NCI-H2081 treated with DMSO at 0.1 percent for 48 hours (cell line): ENCODE measurements around the gene KRTAP2-4.
"Not testable (repeated sequence)": the region's sequence is repeated elsewhere in the genome, so short reads cannot be mapped to it uniquely, and the experiment has no call there.

Experiments used
- DNase-seq: peaks from one replicate; lab custom pipeline; 2025; lab: John Stamatoyannopoulos, UW

KRTAP2-4 gene

DNA sequence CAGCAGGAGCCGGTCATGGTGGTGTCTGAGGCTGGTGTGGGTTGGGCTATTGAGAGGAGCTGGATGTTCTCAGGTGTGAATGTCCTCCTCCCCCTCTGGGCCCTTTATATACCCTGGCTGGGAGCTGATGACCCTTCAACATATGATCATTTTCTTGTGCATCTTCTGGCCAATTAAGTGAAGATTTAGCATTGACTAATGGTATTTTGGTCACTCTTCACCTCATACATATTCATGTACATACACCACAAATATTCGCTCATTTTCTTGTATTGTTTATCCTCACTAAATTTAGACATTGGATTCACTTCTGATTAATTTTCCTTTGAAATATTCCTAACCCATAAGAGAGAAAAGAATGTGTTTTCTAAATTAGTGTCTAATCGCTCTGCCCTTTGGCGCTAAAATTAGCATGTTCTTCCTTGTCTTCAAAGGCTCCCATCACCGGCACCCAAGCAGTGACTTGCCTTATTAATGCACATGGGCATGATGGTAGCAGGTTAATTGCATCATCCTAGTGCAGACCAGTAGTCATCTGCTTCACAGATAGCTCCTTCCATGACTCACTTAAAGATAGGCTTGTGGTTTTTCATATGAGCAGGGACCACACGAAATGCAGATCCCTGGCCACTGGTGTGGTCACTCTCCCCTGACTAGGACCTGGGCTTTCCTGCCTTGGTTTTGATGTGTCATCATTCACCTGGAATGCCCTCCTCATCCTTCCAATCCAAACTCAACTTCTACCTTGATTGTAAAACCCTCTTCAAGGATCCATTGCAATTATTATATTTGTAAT, at the start of gene KRTAP2-4:
KRTAP2-4 (minus strand) TSS at position 51 of the 796 bp plus-strand sequence; CDS start at position 17, 34 bp downstream.
- DNase-seq: no peak

GRCh38 chr17:41111151-41111885, 45.6 kb upstream of the KRTAP2-4 start:
- DNase-seq: no peak

GRCh38 chr17:41108728-41109386, 43.2 kb upstream of the KRTAP2-4 start:
- DNase-seq: not testable (repeated sequence)

DNA sequence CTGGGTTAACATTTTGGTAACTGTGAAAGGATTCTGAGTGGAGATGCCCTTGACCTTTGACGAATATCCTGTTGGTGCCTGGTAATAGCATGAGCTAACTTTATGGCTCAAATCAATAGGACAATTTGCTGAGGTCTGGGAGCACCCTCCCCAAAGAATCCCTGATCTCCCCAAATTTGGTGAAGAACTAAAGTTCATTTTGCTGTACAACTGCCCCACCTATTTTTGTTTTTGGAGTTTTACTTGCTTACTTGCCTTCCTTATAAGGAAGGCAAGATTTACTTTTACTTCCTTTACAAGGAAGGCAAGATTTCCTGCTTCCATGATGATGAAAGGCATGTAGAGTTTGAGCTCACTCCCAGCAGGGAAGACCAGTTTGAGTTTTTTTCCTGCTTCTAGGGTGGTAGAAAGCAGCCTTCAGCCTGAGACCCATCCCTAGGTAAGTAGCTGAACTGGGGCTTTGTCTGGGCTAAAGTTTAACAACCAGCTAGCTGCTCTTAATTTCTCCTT, 42.3 kb upstream of the KRTAP2-4 start:
- DNase-seq: no peak

- DNase-seq: not testable (repeated sequence)
Observed at GRCh38 chr17:41105347-41105746, 39.7 kb upstream of the KRTAP2-4 start, which contains the start of gene KRTAP4-9. TSS of gene KRTAP4-9 (plus strand) at chr17:41105389. CDS start at chr17:41105389, 0 bp downstream.

DNA sequence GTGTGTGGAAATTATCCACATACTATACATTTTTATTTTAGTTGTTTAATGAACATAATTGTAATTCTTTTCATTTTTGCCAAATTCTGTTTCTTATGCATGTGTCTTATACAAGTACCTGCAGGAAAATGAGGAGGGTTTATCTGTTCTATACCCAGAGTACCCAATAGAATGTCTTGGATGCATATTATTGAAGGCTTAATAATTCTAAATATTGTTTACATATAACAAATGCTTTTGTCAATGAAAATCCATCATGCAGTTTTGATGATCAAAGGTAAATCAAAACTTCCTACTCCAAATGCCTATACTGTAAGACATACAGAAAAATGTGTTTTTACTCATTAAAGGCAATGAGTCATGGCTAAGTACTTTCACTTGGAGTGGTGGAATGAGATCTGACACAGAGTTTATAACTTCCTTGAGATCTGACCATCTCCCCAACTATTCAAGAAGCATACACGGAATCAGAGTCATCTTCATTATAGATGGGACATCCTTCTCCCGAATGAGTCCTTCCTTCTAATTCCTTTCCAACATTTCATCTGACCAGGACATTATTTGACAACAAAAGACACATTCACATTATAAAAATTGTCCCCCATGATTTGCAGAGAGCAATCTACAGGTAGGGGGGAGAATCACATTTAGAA, 38.8 kb upstream of the KRTAP2-4 start:
- not testable (repeated sequence) for DNase-seq

GRCh38 chr17:41103896-41104295, 38.2 kb upstream of the KRTAP2-4 start:
- DNase-seq: no peak

- DNase-seq: no peak
Observed at GRCh38 chr17:41101586-41102259, 36.0 kb upstream of the KRTAP2-4 start, which contains the start of gene KRTAP4-16. TSS of gene KRTAP4-16 (minus strand) at chr17:41102209. CDS start at chr17:41102209, 0 bp downstream.

- not testable (repeated sequence) for DNase-seq
Observed at GRCh38 chr17:41099682-41100480, 34.2 kb upstream of the KRTAP2-4 start.

- no peak for DNase-seq
Observed at GRCh38 chr17:41098481-41098880, 32.8 kb upstream of the KRTAP2-4 start.

DNA sequence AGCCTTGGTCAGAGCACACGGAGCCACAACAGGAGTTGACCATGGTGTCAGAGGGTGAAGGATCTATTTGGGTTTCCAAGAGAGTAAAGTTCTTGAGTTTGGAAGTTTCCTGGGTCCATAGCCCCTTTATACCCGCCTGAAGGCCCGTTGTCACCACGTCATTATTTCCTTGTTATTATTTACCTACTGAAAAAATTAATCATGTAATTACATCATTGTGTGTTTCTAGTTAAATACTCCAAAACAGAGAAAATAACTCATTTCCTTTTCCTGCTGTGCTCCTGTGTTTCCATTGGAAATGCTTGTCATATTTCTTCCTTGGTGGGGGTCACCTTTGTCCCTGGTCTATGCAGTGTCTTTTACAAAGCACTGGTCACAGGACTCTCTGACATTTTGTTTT, 32.4 kb upstream of the KRTAP2-4 start, which contains the start of gene KRTAP4-8:
KRTAP4-8 (minus strand) TSS at position 101 of the 400 bp plus-strand sequence; CDS start at position 43, 58 bp downstream.
- DNase-seq: no peak

DNA sequence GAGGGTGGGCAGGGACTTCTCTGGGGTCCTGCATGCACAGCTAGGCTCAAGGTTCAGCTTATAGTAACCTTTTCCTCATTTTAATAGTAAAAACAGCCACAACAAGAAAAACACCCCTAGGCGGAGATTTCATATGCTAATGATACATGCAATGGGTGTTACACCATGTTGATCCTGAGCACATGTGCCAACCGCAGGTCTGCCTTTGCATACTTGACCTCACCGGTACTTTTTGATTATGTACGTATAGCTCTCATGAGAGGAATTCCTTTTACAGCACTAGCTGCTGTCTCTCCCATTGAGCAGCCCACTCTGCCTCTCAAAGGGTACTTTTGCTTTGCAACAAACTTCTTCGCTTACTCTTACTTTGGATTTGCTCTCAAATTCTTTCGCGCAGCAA, 30.4 kb upstream of the KRTAP2-4 start:
- no peak for DNase-seq

GRCh38 chr17:41088760-41089352, 23.2 kb upstream of the KRTAP2-4 start:
- not testable (repeated sequence) for DNase-seq

GRCh38 chr17:41084100-41084856, 18.6 kb upstream of the KRTAP2-4 start, which contains the start of gene KRTAP4-7:
TSS of gene KRTAP4-7 (plus strand) at chr17:41084150. CDS start at chr17:41084207, 57 bp downstream.
- DNase-seq: not testable (repeated sequence)

GRCh38 chr17:41083427-41083826, 17.7 kb upstream of the KRTAP2-4 start:
- DNase-seq: not testable (repeated sequence)

- DNase-seq: no peak
Observed at GRCh38 chr17:41082626-41083025, 16.9 kb upstream of the KRTAP2-4 start.

GRCh38 chr17:41076788-41077187, 11.1 kb upstream of the KRTAP2-4 start:
- no peak for DNase-seq

DNA sequence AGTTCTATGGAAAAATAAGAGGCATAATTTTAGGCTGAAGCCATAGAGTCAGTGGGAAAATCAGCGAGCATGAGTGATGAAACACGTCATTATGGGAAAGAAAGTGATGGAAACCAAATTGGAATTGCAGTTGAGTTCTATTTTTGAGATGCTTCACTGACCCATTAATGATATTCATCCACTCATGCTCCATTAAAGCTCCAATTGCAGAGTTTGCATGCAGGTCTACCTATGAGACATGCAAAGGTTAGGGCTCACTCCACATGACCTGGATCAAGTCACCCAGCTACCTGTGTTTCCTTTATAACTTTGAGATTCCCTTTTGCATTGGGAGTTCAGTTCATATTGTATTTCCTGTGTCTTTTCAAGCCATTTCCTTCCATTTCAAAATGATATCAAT, 8.0 kb upstream of the KRTAP2-4 start:
- no peak for DNase-seq
